Measurements from ENCODE around the gene ITGA2B. TPM values are rescaled to one million over a fixed set of nuclear protein-coding genes. Genes with fewer than 3 reads are reported as not detected.

Gene ITGA2B
- total and polyA plus RNA-seq, 2 of the 13 experiments (the other 11 are each of a cell fraction or from before 2014, with no cell fraction given) = 0.38 to 1.1 TPM

DNA sequence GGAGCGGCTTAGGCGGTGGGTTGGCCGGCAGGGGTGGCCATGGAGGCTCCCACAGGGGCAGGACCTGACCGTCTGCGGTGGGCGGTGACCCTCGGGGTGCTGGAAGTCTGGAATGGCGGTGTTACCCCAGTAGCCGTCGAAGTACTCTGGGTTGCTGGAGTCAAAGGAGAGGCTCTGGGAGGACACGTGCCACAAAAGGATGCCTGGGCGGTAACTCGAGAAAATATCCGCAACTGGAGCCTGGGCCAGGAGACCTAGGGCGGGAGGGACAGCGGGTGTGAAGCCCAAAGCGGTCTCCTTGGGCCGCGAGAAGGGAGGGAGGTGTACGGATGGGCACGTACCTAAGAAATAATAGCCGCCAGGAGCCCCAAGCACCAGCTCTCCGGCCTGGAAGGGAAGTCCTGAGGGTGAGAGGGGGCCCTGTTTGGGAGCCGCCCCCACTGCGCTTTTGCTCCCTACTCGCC lies 4.6 kb downstream of the ITGA2B start (continued):
- TF ChIP-seq, protein P1, sequence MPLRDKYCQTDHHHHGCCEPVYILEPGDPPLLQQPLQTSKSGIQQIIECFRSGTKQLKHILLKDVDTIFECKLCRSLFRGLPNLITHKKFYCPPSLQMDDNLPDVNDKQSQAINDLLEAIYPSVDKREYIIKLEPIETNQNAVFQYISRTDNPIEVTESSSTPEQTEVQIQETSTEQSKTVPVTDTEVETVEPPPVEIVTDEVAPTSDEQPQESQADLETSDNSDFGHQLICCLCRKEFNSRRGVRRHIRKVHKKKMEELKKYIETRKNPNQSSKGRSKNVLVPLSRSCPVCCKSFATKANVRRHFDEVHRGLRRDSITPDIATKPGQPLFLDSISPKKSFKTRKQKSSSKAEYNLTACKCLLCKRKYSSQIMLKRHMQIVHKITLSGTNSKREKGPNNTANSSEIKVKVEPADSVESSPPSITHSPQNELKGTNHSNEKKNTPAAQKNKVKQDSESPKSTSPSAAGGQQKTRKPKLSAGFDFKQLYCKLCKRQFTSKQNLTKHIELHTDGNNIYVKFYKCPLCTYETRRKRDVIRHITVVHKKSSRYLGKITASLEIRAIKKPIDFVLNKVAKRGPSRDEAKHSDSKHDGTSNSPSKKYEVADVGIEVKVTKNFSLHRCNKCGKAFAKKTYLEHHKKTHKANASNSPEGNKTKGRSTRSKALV (CRISPR knock-in tag; IDR thresholded peaks at IDR 0.05) = 0 out of 2 replicates have a peak, but pooled peaks have one; percentile 11
- 0 out of 2 replicates have a peak, but pooled peaks have one; percentile 58 for TF ChIP-seq ATF7-NPFF (CRISPR knock-in tag; IDR thresholded peaks at IDR 0.05; ENCODE audit: low read depth)
- TF ChIP-seq YY1 (IDR thresholded peaks at IDR 0.05; ENCODE audit: insufficient read depth, insufficient replicate concordance, low read depth, low read length) = peak; percentile 16
- TF ChIP-seq ZNF383 (CRISPR knock-in tag; IDR thresholded peaks at IDR 0.05; ENCODE audit: borderline replicate concordance) = no peak
- TF ChIP-seq ARID2 (CRISPR knock-in tag; IDR thresholded peaks at IDR 0.05; ENCODE audit: borderline replicate concordance) = peak; percentile 38; the same call in 1 of the 2 replicates
- no peak for TF ChIP-seq ZNF629 (CRISPR knock-in tag; conservative IDR thresholded peaks at IDR 0.05)
- TF ChIP-seq, protein P2, sequence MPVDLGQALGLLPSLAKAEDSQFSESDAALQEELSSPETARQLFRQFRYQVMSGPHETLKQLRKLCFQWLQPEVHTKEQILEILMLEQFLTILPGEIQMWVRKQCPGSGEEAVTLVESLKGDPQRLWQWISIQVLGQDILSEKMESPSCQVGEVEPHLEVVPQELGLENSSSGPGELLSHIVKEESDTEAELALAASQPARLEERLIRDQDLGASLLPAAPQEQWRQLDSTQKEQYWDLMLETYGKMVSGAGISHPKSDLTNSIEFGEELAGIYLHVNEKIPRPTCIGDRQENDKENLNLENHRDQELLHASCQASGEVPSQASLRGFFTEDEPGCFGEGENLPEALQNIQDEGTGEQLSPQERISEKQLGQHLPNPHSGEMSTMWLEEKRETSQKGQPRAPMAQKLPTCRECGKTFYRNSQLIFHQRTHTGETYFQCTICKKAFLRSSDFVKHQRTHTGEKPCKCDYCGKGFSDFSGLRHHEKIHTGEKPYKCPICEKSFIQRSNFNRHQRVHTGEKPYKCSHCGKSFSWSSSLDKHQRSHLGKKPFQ (CRISPR knock-in tag; IDR thresholded peaks at IDR 0.05; ENCODE audit: insufficient replicate concordance) = no peak
- TF ChIP-seq NFIB (CRISPR knock-in tag; IDR thresholded peaks at IDR 0.05; ENCODE audit: borderline replicate concordance) = 0 out of 2 replicates have a peak, but pooled peaks have one; percentile 73
- TF ChIP-seq, protein P3, sequence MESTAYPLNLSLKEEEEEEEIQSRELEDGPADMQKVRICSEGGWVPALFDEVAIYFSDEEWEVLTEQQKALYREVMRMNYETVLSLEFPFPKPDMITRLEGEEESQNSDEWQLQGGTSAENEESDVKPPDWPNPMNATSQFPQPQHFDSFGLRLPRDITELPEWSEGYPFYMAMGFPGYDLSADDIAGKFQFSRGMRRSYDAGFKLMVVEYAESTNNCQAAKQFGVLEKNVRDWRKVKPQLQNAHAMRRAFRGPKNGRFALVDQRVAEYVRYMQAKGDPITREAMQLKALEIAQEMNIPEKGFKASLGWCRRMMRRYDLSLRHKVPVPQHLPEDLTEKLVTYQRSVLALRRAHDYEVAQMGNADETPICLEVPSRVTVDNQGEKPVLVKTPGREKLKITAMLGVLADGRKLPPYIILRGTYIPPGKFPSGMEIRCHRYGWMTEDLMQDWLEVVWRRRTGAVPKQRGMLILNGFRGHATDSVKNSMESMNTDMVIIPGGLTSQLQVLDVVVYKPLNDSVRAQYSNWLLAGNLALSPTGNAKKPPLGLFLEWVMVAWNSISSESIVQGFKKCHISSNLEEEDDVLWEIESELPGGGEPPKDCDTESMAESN (CRISPR knock-in tag; conservative IDR thresholded peaks at IDR 0.05) = peak; percentile 54; the same call in 1 of the 2 replicates
- 0 out of 2 replicates have a peak, but pooled peaks have one; percentile 44 for TF ChIP-seq ZNF138 (CRISPR knock-in tag; IDR thresholded peaks at IDR 0.05; ENCODE audit: low read depth)
- TF ChIP-seq ZMYM3 (CRISPR knock-in tag; IDR thresholded peaks at IDR 0.05) = 0 out of 2 replicates have a peak, but pooled peaks have one; percentile 3
- no peak for TF ChIP-seq CBFB (CRISPR knock-in tag; IDR thresholded peaks at IDR 0.05)
- peak; percentile 51; the same call in 1 of the 2 replicates for TF ChIP-seq PITX1 (CRISPR knock-in tag; IDR thresholded peaks at IDR 0.05)
- TF ChIP-seq ZNF746 (CRISPR knock-in tag; IDR thresholded peaks at IDR 0.05) = peak; percentile 44; the same call in 1 of the 2 replicates
- TF ChIP-seq GFI1 (CRISPR knock-in tag; IDR thresholded peaks at IDR 0.05; ENCODE audit: borderline replicate concordance) = peak; percentile 25; the same call in 1 of the 2 replicates
- 0 out of 2 replicates have a peak, but pooled peaks have one; percentile 10 for TF ChIP-seq ZNF121 (CRISPR knock-in tag; IDR thresholded peaks at IDR 0.05)
- TF ChIP-seq, protein P4, sequence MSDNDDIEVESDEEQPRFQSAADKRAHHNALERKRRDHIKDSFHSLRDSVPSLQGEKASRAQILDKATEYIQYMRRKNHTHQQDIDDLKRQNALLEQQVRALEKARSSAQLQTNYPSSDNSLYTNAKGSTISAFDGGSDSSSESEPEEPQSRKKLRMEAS (IDR thresholded peaks at IDR 0.05) = peak; percentile 75; the same call in 1 of the 2 replicates
- 0 out of 2 replicates have a peak, but pooled peaks have one; percentile 52 for TF ChIP-seq SCMH1 (CRISPR knock-in tag; IDR thresholded peaks at IDR 0.05; ENCODE audit: borderline replicate concordance)
- TF ChIP-seq YEATS4 (CRISPR knock-in tag; IDR thresholded peaks at IDR 0.05; ENCODE audit: borderline replicate concordance) = peak; percentile 9; the same call in 1 of the 2 replicates
- 0 out of 2 replicates have a peak, but pooled peaks have one; percentile 11 for TF ChIP-seq KDM2A (CRISPR knock-in tag; IDR thresholded peaks at IDR 0.05; ENCODE audit: borderline replicate concordance, low read depth)
- no peak for TF ChIP-seq ZNF775 (CRISPR knock-in tag; IDR thresholded peaks at IDR 0.05; ENCODE audit: borderline replicate concordance)
- TF ChIP-seq TBX2 (CRISPR knock-in tag; IDR thresholded peaks at IDR 0.05; ENCODE audit: borderline replicate concordance) = peak; percentile 45; the same call in 1 of the 2 replicates
- TF ChIP-seq ZNF768 (CRISPR knock-in tag; IDR thresholded peaks at IDR 0.05) = peak; percentile 5; the same call in 1 of the 2 replicates
